ENCODE results near the gene TRPV4.
A peak's percentile ranks its signal among the peaks of the same experiment; 100 is the strongest.

The TRPV4 gene

DNA sequence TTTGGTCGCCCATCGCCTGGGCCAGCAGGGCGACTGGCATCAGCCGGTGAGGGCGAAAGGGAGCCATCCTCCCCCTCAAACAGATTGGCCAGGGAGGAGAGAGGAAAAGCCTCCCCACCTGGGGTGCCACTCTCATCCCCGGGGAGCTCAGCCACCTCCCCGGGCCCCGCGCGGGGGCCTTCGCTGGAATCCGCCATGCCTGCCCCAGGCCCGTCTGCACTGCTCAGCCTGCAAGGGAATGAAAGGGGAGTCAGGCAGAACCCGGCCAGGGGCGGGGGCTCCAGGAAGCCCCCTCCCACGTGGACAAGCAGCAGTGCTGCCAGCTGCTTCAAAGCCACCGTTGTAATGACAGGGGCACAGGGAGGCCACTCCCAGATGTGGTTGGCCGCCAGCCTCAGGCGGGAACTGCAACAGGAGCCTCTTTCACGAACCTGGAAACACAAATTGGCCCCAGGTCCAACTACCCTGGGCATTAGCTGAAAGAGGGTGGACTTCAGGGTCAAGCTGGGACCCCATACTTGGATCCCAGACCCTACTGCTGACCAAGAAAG lies 18.5 kb downstream of the TRPV4 start:
- Histone ChIP-seq H3K4me1 (ENCODE audit: insufficient read depth, low read length) (no peaks in the 10 kb centered on the region), H3K36me3 (ENCODE audit: insufficient read depth, low read length) (no peaks in the 10 kb centered on the region), H4K20me1 (ENCODE audit: insufficient read depth, low read length) (no peaks in the 10 kb centered on the region), H3K9ac (ENCODE audit: low read depth, low read length) (no peak overlapping the region), H3K4me3 (ENCODE audit: low read depth in 1 of 2, low read length in 2 of 2) (no peak overlapping the region), H3K79me2 (ENCODE audit: insufficient read depth, low read length) (no peaks in the 10 kb centered on the region), H3K4me2 (ENCODE audit: insufficient read depth, low read length) (no peak overlapping the region), H3K9me3 (ENCODE audit: insufficient read depth, low read length, severe bottlenecking) (no peaks in the 10 kb centered on the region), H3K27me3 (ENCODE audit: insufficient read depth, low read length, poor library complexity) (peaks cover 5% of the 10 kb centered on the region), H3K27ac (ENCODE audit: low read length) (no peak overlapping the region), H2AFZ (ENCODE audit: low read depth, low read length) (no peak overlapping the region)
- no peak for DNase-seq
- TF ChIP-seq EZH2 (IDR thresholded peaks at IDR 0.05; ENCODE audit: borderline replicate concordance, low read depth, low read length, severe bottlenecking) = no peak
- TF ChIP-seq, protein P1, sequence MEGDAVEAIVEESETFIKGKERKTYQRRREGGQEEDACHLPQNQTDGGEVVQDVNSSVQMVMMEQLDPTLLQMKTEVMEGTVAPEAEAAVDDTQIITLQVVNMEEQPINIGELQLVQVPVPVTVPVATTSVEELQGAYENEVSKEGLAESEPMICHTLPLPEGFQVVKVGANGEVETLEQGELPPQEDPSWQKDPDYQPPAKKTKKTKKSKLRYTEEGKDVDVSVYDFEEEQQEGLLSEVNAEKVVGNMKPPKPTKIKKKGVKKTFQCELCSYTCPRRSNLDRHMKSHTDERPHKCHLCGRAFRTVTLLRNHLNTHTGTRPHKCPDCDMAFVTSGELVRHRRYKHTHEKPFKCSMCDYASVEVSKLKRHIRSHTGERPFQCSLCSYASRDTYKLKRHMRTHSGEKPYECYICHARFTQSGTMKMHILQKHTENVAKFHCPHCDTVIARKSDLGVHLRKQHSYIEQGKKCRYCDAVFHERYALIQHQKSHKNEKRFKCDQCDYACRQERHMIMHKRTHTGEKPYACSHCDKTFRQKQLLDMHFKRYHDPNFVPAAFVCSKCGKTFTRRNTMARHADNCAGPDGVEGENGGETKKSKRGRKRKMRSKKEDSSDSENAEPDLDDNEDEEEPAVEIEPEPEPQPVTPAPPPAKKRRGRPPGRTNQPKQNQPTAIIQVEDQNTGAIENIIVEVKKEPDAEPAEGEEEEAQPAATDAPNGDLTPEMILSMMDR (IDR thresholded peaks at IDR 0.05; ENCODE audit: borderline replicate concordance, extremely low read depth, low read length, poor library complexity, severe bottlenecking) = no peak
- ATAC-seq (ENCODE audit: insufficient read depth, low read depth) = peak; percentile 35; the same call in 1 of the 3 replicates

DNA sequence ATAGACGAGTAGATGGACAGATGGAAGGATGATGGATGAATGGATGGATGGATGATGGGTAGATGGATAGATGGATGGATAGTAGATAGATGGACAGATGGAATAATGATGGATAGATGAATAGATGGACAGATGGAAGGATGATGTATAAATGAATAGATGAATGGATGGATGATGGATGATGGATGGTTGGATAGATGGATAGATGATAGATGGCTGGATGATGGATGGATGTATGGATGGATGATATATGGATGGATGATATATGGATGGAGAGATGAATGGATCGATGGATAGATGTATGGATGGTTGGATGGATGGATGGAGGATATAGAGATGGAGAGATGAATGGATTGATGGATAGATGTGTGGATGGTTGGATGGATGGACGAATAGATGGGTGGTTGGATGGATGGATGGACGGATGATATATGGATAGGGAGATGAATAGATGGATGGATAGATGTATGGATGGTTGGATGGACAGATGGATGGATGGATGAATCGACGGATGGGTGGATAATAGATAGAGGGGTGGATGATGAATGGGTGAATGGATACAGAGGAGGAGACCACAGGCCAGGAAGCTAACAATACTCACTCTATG lies 19.3 kb downstream of the TRPV4 start:
- Histone ChIP-seq H3K9me3 (ENCODE audit: insufficient read depth, low read length, severe bottlenecking) (no peaks in the 10 kb centered on the region), H3K27me3 (ENCODE audit: insufficient read depth, low read length, poor library complexity) (no peaks in the 10 kb centered on the region), H2AFZ (ENCODE audit: low read depth, low read length) (no peak overlapping the region), H3K27ac (ENCODE audit: low read length) (no peak overlapping the region), H3K4me1 (ENCODE audit: insufficient read depth, low read length) (no peaks in the 10 kb centered on the region), H4K20me1 (ENCODE audit: insufficient read depth, low read length) (no peaks in the 10 kb centered on the region), H3K4me3 (ENCODE audit: low read depth in 1 of 2, low read length in 2 of 2) (no peak overlapping the region), H3K4me2 (ENCODE audit: insufficient read depth, low read length) (no peak overlapping the region), H3K9ac (ENCODE audit: low read depth, low read length) (no peak overlapping the region), H3K79me2 (ENCODE audit: insufficient read depth, low read length) (no peaks in the 10 kb centered on the region), H3K36me3 (ENCODE audit: insufficient read depth, low read length) (no peaks in the 10 kb centered on the region)
- no peak for TF ChIP-seq EZH2 (IDR thresholded peaks at IDR 0.05; ENCODE audit: borderline replicate concordance, low read depth, low read length, severe bottlenecking)
- TF ChIP-seq, protein P1 (IDR thresholded peaks at IDR 0.05; ENCODE audit: borderline replicate concordance, extremely low read depth, low read length, poor library complexity, severe bottlenecking) = no peak
- no peak for ATAC-seq (ENCODE audit: insufficient read depth, low read depth)
- DNase-seq = no peak

DNA sequence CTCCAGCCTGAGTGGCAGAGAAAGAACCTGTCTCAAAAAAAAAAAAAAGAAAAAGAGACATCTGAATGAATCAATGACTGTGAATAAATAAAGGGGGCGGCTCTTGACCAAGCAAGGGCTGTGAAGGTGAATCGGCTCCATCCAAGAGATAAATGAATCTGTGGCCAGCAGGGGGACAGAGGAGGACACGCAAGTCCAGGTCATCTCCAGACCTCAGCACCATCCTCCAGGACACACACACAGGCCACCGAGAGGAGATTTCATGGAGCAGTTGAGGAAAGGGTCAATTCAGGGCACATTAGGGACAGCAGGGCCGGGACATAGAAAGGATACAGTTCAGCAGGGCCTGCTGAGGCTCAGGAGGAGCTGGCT lies 21.6 kb downstream of the TRPV4 start:
- Histone ChIP-seq H3K36me3 (ENCODE audit: insufficient read depth, low read length) (no peaks in the 10 kb centered on the region), H3K79me2 (ENCODE audit: insufficient read depth, low read length) (no peaks in the 10 kb centered on the region), H3K9ac (ENCODE audit: low read depth, low read length) (no peak overlapping the region), H2AFZ (ENCODE audit: low read depth, low read length) (no peak overlapping the region), H3K27me3 (ENCODE audit: insufficient read depth, low read length, poor library complexity) (no peaks in the 10 kb centered on the region), H3K4me3 (ENCODE audit: low read depth in 1 of 2, low read length in 2 of 2) (no peak overlapping the region), H3K9me3 (ENCODE audit: insufficient read depth, low read length, severe bottlenecking) (no peaks in the 10 kb centered on the region), H3K27ac (ENCODE audit: low read length) (no peak overlapping the region), H3K4me2 (ENCODE audit: insufficient read depth, low read length) (no peak overlapping the region), H4K20me1 (ENCODE audit: insufficient read depth, low read length) (no peaks in the 10 kb centered on the region), H3K4me1 (ENCODE audit: insufficient read depth, low read length) (no peaks in the 10 kb centered on the region)
- ATAC-seq (ENCODE audit: insufficient read depth, low read depth) (no peak), DNase-seq (no peak)
- no peak for TF ChIP-seq EZH2 (IDR thresholded peaks at IDR 0.05; ENCODE audit: borderline replicate concordance, low read depth, low read length, severe bottlenecking)
- TF ChIP-seq, protein P1 (IDR thresholded peaks at IDR 0.05; ENCODE audit: borderline replicate concordance, extremely low read depth, low read length, poor library complexity, severe bottlenecking) = no peak

All from DND-41 (cell line).